ENCODE measurements around the gene RIPOR1.

Gene RIPOR1

GRCh38 chr16:67562526-67562917, 33.9 kb downstream of the RIPOR1 start, which contains the start of gene CTCF:
Gene CTCF (plus strand): TSS chr16:67562526. CDS start chr16:67610833, 48,307 bp downstream.
- peak within 1 kb of the TSS; percentile 83 for H3K4me2 ChIP-seq (ENCODE audit: low read length)
- H3K9me3 ChIP-seq (ENCODE audit: control insufficient read depth, insufficient read depth, low read length) = no peaks in the 10 kb centered on the region
- H3K27ac ChIP-seq (ENCODE audit: low read depth, low read length) = peak within 1 kb of the TSS; percentile 96
- H3K4me1 ChIP-seq (ENCODE audit: control insufficient read depth, low read length) = peaks cover 69% of the 10 kb centered on the region
- TF ChIP-seq EZH2phosphoT487 (IDR thresholded peaks at IDR 0.05; ENCODE audit: borderline replicate concordance, low read length) = no peak
- TF ChIP-seq, protein P1, sequence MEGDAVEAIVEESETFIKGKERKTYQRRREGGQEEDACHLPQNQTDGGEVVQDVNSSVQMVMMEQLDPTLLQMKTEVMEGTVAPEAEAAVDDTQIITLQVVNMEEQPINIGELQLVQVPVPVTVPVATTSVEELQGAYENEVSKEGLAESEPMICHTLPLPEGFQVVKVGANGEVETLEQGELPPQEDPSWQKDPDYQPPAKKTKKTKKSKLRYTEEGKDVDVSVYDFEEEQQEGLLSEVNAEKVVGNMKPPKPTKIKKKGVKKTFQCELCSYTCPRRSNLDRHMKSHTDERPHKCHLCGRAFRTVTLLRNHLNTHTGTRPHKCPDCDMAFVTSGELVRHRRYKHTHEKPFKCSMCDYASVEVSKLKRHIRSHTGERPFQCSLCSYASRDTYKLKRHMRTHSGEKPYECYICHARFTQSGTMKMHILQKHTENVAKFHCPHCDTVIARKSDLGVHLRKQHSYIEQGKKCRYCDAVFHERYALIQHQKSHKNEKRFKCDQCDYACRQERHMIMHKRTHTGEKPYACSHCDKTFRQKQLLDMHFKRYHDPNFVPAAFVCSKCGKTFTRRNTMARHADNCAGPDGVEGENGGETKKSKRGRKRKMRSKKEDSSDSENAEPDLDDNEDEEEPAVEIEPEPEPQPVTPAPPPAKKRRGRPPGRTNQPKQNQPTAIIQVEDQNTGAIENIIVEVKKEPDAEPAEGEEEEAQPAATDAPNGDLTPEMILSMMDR (IDR thresholded peaks at IDR 0.05; ENCODE audit: low read depth, low read length, poor library complexity, severe bottlenecking) = no peak
- peak within 1 kb of the TSS; percentile 96 for H3K4me3 ChIP-seq (ENCODE audit: low read length)
- H3F3A ChIP-seq (ENCODE audit: control insufficient read depth, insufficient read depth) = peaks cover 20% of the 10 kb centered on the region
- no peaks in the 10 kb centered on the region for H4K20me1 ChIP-seq (ENCODE audit: control insufficient read depth, insufficient read depth, low read depth, low read length)
- H3K36me3 ChIP-seq (ENCODE audit: control insufficient read depth, low read length) = peaks cover 51% of the 10 kb centered on the region
- no peaks in the 10 kb centered on the region for H3K9me2 ChIP-seq (replicated peaks; ENCODE audit: control insufficient read depth, low read length)
- H3K79me2 ChIP-seq (ENCODE audit: control insufficient read depth, low read length) = peaks cover 90% of the 10 kb centered on the region
- no peaks in the 10 kb centered on the region for H3K27me3 ChIP-seq (ENCODE audit: control insufficient read depth, low read length)

DNA sequence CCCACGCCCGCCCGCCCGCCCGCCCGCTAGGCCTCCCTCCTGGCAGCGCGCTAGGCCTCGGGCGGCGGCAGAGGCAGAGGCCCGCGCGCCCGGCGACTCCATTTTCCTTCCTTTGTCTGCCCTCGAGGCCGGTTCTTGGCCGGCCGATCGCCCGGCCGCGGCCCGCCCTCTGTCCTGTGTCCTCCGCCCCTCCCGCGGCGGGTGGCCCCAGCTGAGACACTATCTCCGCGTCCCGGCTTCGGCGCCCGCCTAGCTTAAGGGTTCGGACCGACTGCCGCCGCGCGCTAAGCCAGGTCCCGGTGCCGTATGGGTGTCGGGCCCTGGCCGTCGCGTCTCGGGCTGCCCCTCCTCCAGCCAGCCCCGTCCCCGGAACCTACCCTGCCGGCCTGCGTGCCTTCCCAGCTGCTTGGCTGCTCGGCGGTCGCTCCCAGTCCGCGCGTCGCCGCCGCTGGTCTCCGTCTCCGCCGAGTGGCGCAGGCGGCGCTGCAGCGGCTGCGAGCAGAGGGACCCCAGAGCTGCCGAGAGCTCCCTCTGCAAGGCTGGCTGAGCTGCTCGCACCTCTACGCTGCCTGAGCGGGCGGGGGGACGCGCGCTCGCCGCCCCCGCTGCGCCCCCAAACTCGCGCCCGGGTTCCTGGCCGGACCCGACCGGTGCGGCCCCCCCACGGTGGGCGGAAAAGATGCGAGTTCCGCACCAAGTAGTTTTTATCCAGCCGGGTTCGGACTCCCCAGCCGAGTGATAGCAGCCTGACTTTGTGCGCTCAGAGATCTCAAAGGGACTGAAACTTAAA, 34.5 kb downstream of the RIPOR1 start:
- H3K9me3 ChIP-seq (ENCODE audit: control insufficient read depth, insufficient read depth, low read length) = no peaks in the 10 kb centered on the region
- peak overlapping the region; percentile 83 for H3K4me2 ChIP-seq (ENCODE audit: low read length)
- H3K36me3 ChIP-seq (ENCODE audit: control insufficient read depth, low read length) = peaks cover 51% of the 10 kb centered on the region
- peak overlapping the region; percentile 96 for H3K27ac ChIP-seq (ENCODE audit: low read depth, low read length)
- peaks cover 63% of the 10 kb centered on the region for H3K4me1 ChIP-seq (ENCODE audit: control insufficient read depth, low read length)
- H4K20me1 ChIP-seq (ENCODE audit: control insufficient read depth, insufficient read depth, low read depth, low read length) = no peaks in the 10 kb centered on the region
- TF ChIP-seq EZH2phosphoT487 (IDR thresholded peaks at IDR 0.05; ENCODE audit: borderline replicate concordance, low read length) = no peak
- TF ChIP-seq, protein P1 (IDR thresholded peaks at IDR 0.05; ENCODE audit: low read depth, low read length, poor library complexity, severe bottlenecking) = peak; percentile 58
- peak overlapping the region; percentile 96 for H3K4me3 ChIP-seq (ENCODE audit: low read length)
- H3K9me2 ChIP-seq (replicated peaks; ENCODE audit: control insufficient read depth, low read length) = no peaks in the 10 kb centered on the region
- peaks cover 90% of the 10 kb centered on the region for H3K79me2 ChIP-seq (ENCODE audit: control insufficient read depth, low read length)
- no peaks in the 10 kb centered on the region for H3K27me3 ChIP-seq (ENCODE audit: control insufficient read depth, low read length)
- H3F3A ChIP-seq (ENCODE audit: control insufficient read depth, insufficient read depth) = peaks cover 20% of the 10 kb centered on the region

DNA sequence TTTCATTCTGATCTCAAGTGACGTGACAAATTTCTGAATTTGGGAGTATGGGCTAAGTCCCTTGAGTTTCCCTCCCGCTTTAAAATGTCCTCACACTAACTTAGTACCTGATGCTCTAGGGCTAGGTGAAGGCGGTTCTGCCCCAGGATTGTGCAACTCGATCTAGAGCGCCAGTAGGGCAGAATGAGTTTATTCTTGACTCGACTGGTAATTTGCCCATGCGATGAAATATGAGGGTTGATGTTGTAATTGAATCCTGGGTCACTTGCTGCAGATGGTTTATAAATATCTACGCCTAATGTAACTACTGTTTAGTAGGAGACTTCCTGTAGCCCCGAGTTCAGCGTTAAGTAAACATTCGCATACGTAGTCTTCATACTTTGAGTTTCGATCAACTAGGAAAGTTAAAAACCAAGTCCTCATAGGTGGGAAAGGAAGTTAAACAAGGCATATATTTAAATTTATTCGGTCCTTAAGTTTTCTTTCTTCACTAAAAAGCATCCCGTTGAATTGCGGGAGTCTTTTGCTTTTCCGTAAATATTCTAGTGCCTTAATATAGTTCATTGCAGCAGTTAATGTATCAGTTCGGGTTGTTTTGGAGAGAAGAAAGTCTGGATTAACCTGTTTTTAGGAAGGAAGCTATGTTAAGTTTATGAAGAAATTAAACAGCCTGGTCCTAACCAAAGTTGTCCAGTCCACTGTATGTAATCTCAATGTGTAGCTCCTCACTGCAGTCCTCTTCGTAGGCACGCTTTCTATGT, 35.3 kb downstream of the RIPOR1 start:
- Histone ChIP-seq H3K79me2 (ENCODE audit: control insufficient read depth, low read length) (peaks cover 90% of the 10 kb centered on the region), H3F3A (ENCODE audit: control insufficient read depth, insufficient read depth) (peaks cover 17% of the 10 kb centered on the region), H3K4me1 (ENCODE audit: control insufficient read depth, low read length) (peaks cover 56% of the 10 kb centered on the region), H3K9me2 (replicated peaks; ENCODE audit: control insufficient read depth, low read length) (no peaks in the 10 kb centered on the region), H3K27me3 (ENCODE audit: control insufficient read depth, low read length) (no peaks in the 10 kb centered on the region), H3K4me2 (ENCODE audit: low read length) (peak overlapping the region; percentile 83), H4K20me1 (ENCODE audit: control insufficient read depth, insufficient read depth, low read depth, low read length) (no peaks in the 10 kb centered on the region), H3K27ac (ENCODE audit: low read depth, low read length) (peak overlapping the region; percentile 96), H3K36me3 (ENCODE audit: control insufficient read depth, low read length) (peaks cover 48% of the 10 kb centered on the region), H3K4me3 (ENCODE audit: low read length) (peak overlapping the region; percentile 96), H3K9me3 (ENCODE audit: control insufficient read depth, insufficient read depth, low read length) (no peaks in the 10 kb centered on the region)
- TF ChIP-seq, protein P1 (IDR thresholded peaks at IDR 0.05; ENCODE audit: low read depth, low read length, poor library complexity, severe bottlenecking) = no peak
- no peak for TF ChIP-seq EZH2phosphoT487 (IDR thresholded peaks at IDR 0.05; ENCODE audit: borderline replicate concordance, low read length)
